H1 (cell line): ENCODE data around the gene LCN6. TPM values are rescaled to one million over a fixed set of nuclear protein-coding genes. Genes with fewer than 3 reads are reported as not detected.
"Not testable (repeated sequence)": the region's sequence is repeated elsewhere in the genome, so short reads cannot be mapped to it uniquely, and the experiment has no call there.

Source experiments
- CTCF ChIA-PET: fragments of 300-600 bp; sonication (Branson Sonifier 250); formaldehyde crosslinking; loops from one replicate; lab custom pipeline; 2021; ENCODE audit not compliant: partially characterized antibody; lab: Charles Lee
- POLR2A ChIA-PET: fragments of 300-600 bp; sonication (Branson Sonifier 250); formaldehyde crosslinking; loops from one replicate; lab custom pipeline; 2021; ENCODE audit warnings: inconsistent platforms; ENCODE audit not compliant: partially characterized antibody; lab: Charles Lee
- DNase-seq, 2 experiments: peaks; one replicate each; pipeline versions ENCODE4 v3.0.0 to v3.0.0-alpha.2; 2010 to 2022; ENCODE audit warnings: low spot score in 2 of 2, low read depth in 1 of 2, mixed read lengths in 1 of 2
- FAIRE-seq: peaks from 2 replicates; lab custom pipeline; 2011; peaks lifted over from hg19 to GRCh38; lab: Jason Lieb, UNC
- H2AFZ ChIP-seq: 2 replicates; pipeline ENCODE4 v1.8.1; 2012; ENCODE audit warnings: low read length, inconsistent platforms
- H2AK5ac ChIP-seq: 2 replicates; pipeline ENCODE4 v1.6.1; 2013; ENCODE audit warnings: low read depth, low read length
- H2BK120ac ChIP-seq: replicated peaks from 2 replicates; pipeline ENCODE3; 2013; ENCODE audit warnings: low read depth, low read length, inconsistent platforms
- H2BK12ac ChIP-seq: 2 replicates; pipeline ENCODE4 v1.6.1; 2013; ENCODE audit warnings: low read depth, low read length
- H2BK15ac ChIP-seq: 2 replicates; pipeline ENCODE4 v1.6.1; 2013; ENCODE audit warnings: low read length
- H2BK20ac ChIP-seq: 2 replicates; pipeline ENCODE4 v1.6.1; 2013; ENCODE audit warnings: low read length
- H2BK5ac ChIP-seq: 2 replicates; pipeline ENCODE4 v1.6.1; 2013; ENCODE audit warnings: low read depth, low read length
- H3K14ac ChIP-seq: 2 replicates; pipeline ENCODE4 v1.6.1; 2013; ENCODE audit warnings: inconsistent platforms; ENCODE audit not compliant: insufficient read length
- H3K18ac ChIP-seq: 2 replicates; pipeline ENCODE4 v1.6.1; 2013; ENCODE audit warnings: low read length; ENCODE audit errors: extremely low read depth
- H3K23ac ChIP-seq: 2 replicates; pipeline ENCODE4 v1.6.1; 2013; ENCODE audit warnings: inconsistent platforms; ENCODE audit not compliant: insufficient read length
- H3K23me2 ChIP-seq: 2 replicates; pipeline ENCODE4 v1.6.1; 2013; ENCODE audit warnings: low read depth, low read length
- H3K27ac ChIP-seq: 2 replicates; pipeline ENCODE4 v1.6.1; 2011; ENCODE audit warnings: low read depth, low read length, inconsistent platforms
- H3K27me3 ChIP-seq, 4 experiments: replicated peaks in 1 of 4; 1 replicate in 1 of 4; 2 replicates in 3 of 4; pipeline versions ENCODE4 v1.6.1 to v1.8.1; 2011 to 2013; ENCODE audit warnings: low read length in 3 of 4, mild to moderate bottlenecking in 3 of 4, inconsistent platforms in 2 of 4, mixed read lengths in 2 of 4, moderate library complexity in 1 of 4; ENCODE audit not compliant: control insufficient read depth in 3 of 4, insufficient read depth in 3 of 4; ENCODE audit errors: extremely low read depth in 1 of 4
- H3K36me3 ChIP-seq, 4 experiments: 2 replicates each; pipeline versions ENCODE4 v1.6.1 to v1.8.1; 2011 to 2013; ENCODE audit warnings: mild to moderate bottlenecking in 4 of 4, low read length in 3 of 4, moderate library complexity in 2 of 4, control low read depth in 1 of 4, inconsistent platforms in 1 of 4; ENCODE audit not compliant: insufficient read depth in 4 of 4, control insufficient read depth in 2 of 4
- H3K4ac ChIP-seq: replicated peaks from 2 replicates; pipeline ENCODE3; 2013; ENCODE audit warnings: low read length, low read depth, mixed read lengths, inconsistent platforms; ENCODE audit not compliant: insufficient read length
- H3K4me1 ChIP-seq, 4 experiments: replicated peaks in 1 of 4; 1 replicate in 1 of 4; 2 replicates in 3 of 4; pipeline versions ENCODE4 v1.6.1 to v1.8.1; 2011 to 2013; ENCODE audit warnings: low read length in 3 of 4, inconsistent platforms in 2 of 4, mixed read lengths in 1 of 4; ENCODE audit not compliant: insufficient read depth in 4 of 4, control insufficient read depth in 3 of 4
- H3K4me2 ChIP-seq, 2 experiments: 2 replicates each; pipeline versions ENCODE4 v1.6.1 to v1.8.1; 2011 to 2013; ENCODE audit warnings: low read depth in 2 of 2, low read length in 2 of 2, control low read depth in 1 of 2, inconsistent platforms in 1 of 2, mild to moderate bottlenecking in 1 of 2; ENCODE audit not compliant: insufficient read depth in 1 of 2
- H3K4me3 ChIP-seq, 4 experiments: fragments of 200-600, 300-600 bp in 1 of 4; sonication (generic), shearing (Covaris generic), sonication (Bioruptor Twin) in 1 of 4; 2 replicates each; pipeline versions ENCODE4 v1.5.1 to v1.8.1; 2011 to 2016; ENCODE audit warnings: low read length in 4 of 4, low read depth in 3 of 4, control low read depth in 2 of 4, inconsistent platforms in 2 of 4, mild to moderate bottlenecking in 2 of 4, mixed read lengths in 1 of 4, moderate library complexity in 1 of 4; ENCODE audit not compliant: insufficient read depth in 2 of 4; ENCODE audit errors: extremely low read depth in 1 of 4
- H3K56ac ChIP-seq: replicated peaks from 2 replicates; pipeline ENCODE3; 2013; ENCODE audit warnings: low read depth, mild to moderate bottlenecking, mixed read lengths, low read length, inconsistent platforms; ENCODE audit not compliant: insufficient read length
- H3K79me1 ChIP-seq: 2 replicates; pipeline ENCODE4 v1.6.1; 2013; ENCODE audit warnings: low read depth, low read length, control low read depth
- H3K79me2 ChIP-seq, 2 experiments: 2 replicates each; pipeline versions ENCODE4 v1.6.1 to v1.8.1; 2012 to 2013; ENCODE audit warnings: low read length in 2 of 2, mild to moderate bottlenecking in 2 of 2, inconsistent platforms in 1 of 2; ENCODE audit not compliant: insufficient read depth in 2 of 2, control insufficient read depth in 1 of 2
- H3K9ac ChIP-seq, 4 experiments: replicated peaks in 1 of 4; 1 replicate in 1 of 4; 2 replicates in 3 of 4; pipeline versions ENCODE4 v1.6.1 to v1.8.1; 2011 to 2013; ENCODE audit warnings: low read depth in 3 of 4, low read length in 3 of 4, control low read depth in 2 of 4, mild to moderate bottlenecking in 2 of 4, moderate library complexity in 2 of 4, inconsistent platforms in 1 of 4; ENCODE audit errors: extremely low read depth in 1 of 4
- H3K9me3 ChIP-seq, 2 experiments: 2 replicates each; pipeline versions ENCODE4 v1.6.1 to v1.8.1; 2012 to 2013; ENCODE audit warnings: mild to moderate bottlenecking in 2 of 2, moderate library complexity in 2 of 2, control low read depth in 1 of 2, inconsistent platforms in 1 of 2, low read depth in 1 of 2, low read length in 1 of 2, mixed read lengths in 1 of 2; ENCODE audit not compliant: insufficient read depth in 2 of 2
- H4K20me1 ChIP-seq, 2 experiments: replicated peaks in 1 of 2; 2 replicates each; pipeline versions ENCODE3 to v1.8.1; 2011 to 2013; ENCODE audit warnings: inconsistent platforms in 2 of 2, low read length in 2 of 2, mild to moderate bottlenecking in 1 of 2; ENCODE audit not compliant: insufficient read depth in 2 of 2, control insufficient read depth in 1 of 2
- H4K5ac ChIP-seq: 2 replicates; pipeline ENCODE4 v1.6.1; 2013; ENCODE audit warnings: low read length, low read depth, mixed read lengths, inconsistent platforms; ENCODE audit not compliant: insufficient read length
- H4K8ac ChIP-seq: 2 replicates; pipeline ENCODE4 v1.8.0; 2013; ENCODE audit warnings: mild to moderate bottlenecking, moderate library complexity, low read length, inconsistent platforms; ENCODE audit not compliant: insufficient read depth; ENCODE audit errors: extremely low read depth
- H4K91ac ChIP-seq: replicated peaks from 2 replicates; pipeline ENCODE3; 2013; ENCODE audit warnings: low read length, mixed read lengths, inconsistent platforms; ENCODE audit not compliant: insufficient read length
- CREB1 ChIP-seq: IDR thresholded peaks from 2 replicates; pipeline ENCODE4 v1.6.1; 2012; ENCODE audit warnings: inconsistent platforms
- RAD21 ChIP-seq, 2 experiments: IDR thresholded peaks in 1 of 2; conservative IDR thresholded peaks in 1 of 2; 2 replicates each; pipeline ENCODE4 v1.6.1; 2011; ENCODE audit warnings: low read depth in 2 of 2, low read length in 2 of 2, improper control_type of control experiment in 1 of 2, inconsistent platforms in 1 of 2, mild to moderate bottlenecking in 1 of 2, moderate library complexity in 1 of 2
- TCF12 ChIP-seq: IDR thresholded peaks from 2 replicates; pipeline ENCODE4 v1.6.1; 2011; ENCODE audit warnings: low read depth, mild to moderate bottlenecking, low read length
- WGBS, 2 experiments: shearing (Covaris generic) in 1 of 2; methylation state at CpG; one replicate each; pipeline versions ENCODE4 v1.1.6 to v1.1.7; 2013 to 2015; ENCODE audit warnings: low lambda C conversion rate in 2 of 2, mixed read lengths in 2 of 2, inconsistent platforms in 1 of 2, low coverage in 1 of 2, missing lambda C conversion rate in 1 of 2; ENCODE audit not compliant: insufficient replicate concordance in 2 of 2, insufficient coverage in 1 of 2, insufficient read length in 1 of 2; ENCODE audit errors: extremely low coverage in 1 of 2, missing lambda C conversion rate in 1 of 2; 5-methylcytosine and 5-hydroxymethylcytosine counted together
- polyA plus RNA-seq, 7 experiments: library from polyadenylated mRNA; depleted of rRNA in 3 of 7; stranded (reverse) in 5 of 7; unstranded in 2 of 7; fragments of >200 nt in 5 of 7; fragments of 200-250 nt in 2 of 7; gene quantifications; 1 replicate in 5 of 7; 2 replicates in 1 of 7; 4 replicates in 1 of 7; pipeline versions ENCODE4 v1.2.1 to v1.2.3, GENCODE V29; 2011 to 2013; ENCODE audit warnings: missing spikeins in 2 of 7, mixed read lengths in 2 of 7
- total RNA-seq: library from RNA; stranded (reverse); fragmentation: NEBNext Ultra II Directional; extraction: Animal tissue kit (Norgen Biotek cat#: 25700); gene quantifications from 2 replicates; pipeline ENCODE4 v1.2.1, GENCODE V29; 2021
- TF ChIP-seq, protein P1 (sequence below), 3 experiments: IDR thresholded peaks; 1 replicate in 2 of 3; 2 replicates in 1 of 3; pipeline versions ENCODE4 v1.5.1 to v1.6.1; 2011; ENCODE audit warnings: low read length in 3 of 3, mild to moderate bottlenecking in 3 of 3, inconsistent platforms in 2 of 3, low read depth in 1 of 3, moderate library complexity in 1 of 3; ENCODE audit not compliant: insufficient read depth in 1 of 3; ENCODE audit errors: control extremely low read depth in 1 of 3

The LCN6 gene
- total and polyA plus RNA-seq, 2 of the 8 experiments (the other 6 are each of a cell fraction or from before 2014, with no cell fraction given): not detected

- POLR2A ChIA-PET: interaction anchor here (1.0 kb wide), 1 partner anchor 38 kb away, joined by 3 read pairs; no protein-coding TSS in a partner anchor
- not testable (repeated sequence) for H4K5ac ChIP-seq, H4K8ac ChIP-seq, H3K23me2 ChIP-seq, H2BK12ac ChIP-seq, H2AK5ac ChIP-seq, H4K20me1 ChIP-seq, H3K9ac ChIP-seq, DNase-seq, H3K79me1 ChIP-seq, FAIRE-seq, H2BK20ac ChIP-seq, H3K4me3 ChIP-seq, H4K91ac ChIP-seq, H2BK120ac ChIP-seq, H3K27ac ChIP-seq, H3K27me3 ChIP-seq, H3K14ac ChIP-seq, H3K18ac ChIP-seq, H3K23ac ChIP-seq, H2BK5ac ChIP-seq, H3K4me2 ChIP-seq, H3K36me3 ChIP-seq, H3K9me3 ChIP-seq, H2AFZ ChIP-seq, H3K4ac ChIP-seq, H3K56ac ChIP-seq, H2BK15ac ChIP-seq, H3K79me2 ChIP-seq
- 75% methylated on average over 18 of the region's 18 CpGs; no CpG with 5 or more reads in 1 of the 2 experiments for WGBS, 2 experiments
- H3K4me1 ChIP-seq: peaks cover 0 to 12% (median 6%) of the 10 kb centered on the region in 4 experiments; a peak in 4 of 7 replicates
- TF ChIP-seq TCF12 (0 out of 2 replicates have a peak, but pooled peaks have one; percentile 8), RAD21 (IDR thresholded peaks at IDR 0.05 in 1 of 2, conservative IDR thresholded peaks at IDR 0.05 in 1 of 2; ENCODE audit: low read depth in 2 of 2, low read length in 2 of 2) (peak; percentile 18 to 37), CREB1 (peak; percentile 50; the same call in 1 of the 2 replicates)
- TF ChIP-seq, protein P1, sequence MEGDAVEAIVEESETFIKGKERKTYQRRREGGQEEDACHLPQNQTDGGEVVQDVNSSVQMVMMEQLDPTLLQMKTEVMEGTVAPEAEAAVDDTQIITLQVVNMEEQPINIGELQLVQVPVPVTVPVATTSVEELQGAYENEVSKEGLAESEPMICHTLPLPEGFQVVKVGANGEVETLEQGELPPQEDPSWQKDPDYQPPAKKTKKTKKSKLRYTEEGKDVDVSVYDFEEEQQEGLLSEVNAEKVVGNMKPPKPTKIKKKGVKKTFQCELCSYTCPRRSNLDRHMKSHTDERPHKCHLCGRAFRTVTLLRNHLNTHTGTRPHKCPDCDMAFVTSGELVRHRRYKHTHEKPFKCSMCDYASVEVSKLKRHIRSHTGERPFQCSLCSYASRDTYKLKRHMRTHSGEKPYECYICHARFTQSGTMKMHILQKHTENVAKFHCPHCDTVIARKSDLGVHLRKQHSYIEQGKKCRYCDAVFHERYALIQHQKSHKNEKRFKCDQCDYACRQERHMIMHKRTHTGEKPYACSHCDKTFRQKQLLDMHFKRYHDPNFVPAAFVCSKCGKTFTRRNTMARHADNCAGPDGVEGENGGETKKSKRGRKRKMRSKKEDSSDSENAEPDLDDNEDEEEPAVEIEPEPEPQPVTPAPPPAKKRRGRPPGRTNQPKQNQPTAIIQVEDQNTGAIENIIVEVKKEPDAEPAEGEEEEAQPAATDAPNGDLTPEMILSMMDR (IDR thresholded peaks at IDR 0.05; ENCODE audit: control extremely low read depth in 1 of 3, insufficient read depth in 1 of 3, low read depth in 1 of 3, low read length in 3 of 3): peak in 2 of 3 experiments; percentile 27 to 51; a peak in 2 of 4 replicates
- CTCF ChIA-PET: interaction anchor here (0.9 to 9.6 kb wide), 12 partner anchors 8 to 207 kb away, joined by 3 to 88 read pairs (median 4); partner anchors contain the start of genes AJM1, CCDC183, LCN10 and LCN8
Measured at GRCh38 chr9:136766410-136767120, 18.2 kb upstream of the LCN6 start.
